ENCODE data around the gene KCNA2. TPM values are rescaled to one million over a fixed set of nuclear protein-coding genes. Genes with fewer than 3 reads are reported as not detected.

The KCNA2 gene
- total and polyA plus RNA-seq, 2 of the 13 experiments (the other 11 are each of a cell fraction or from before 2014, with no cell fraction given): not detected

GRCh38 chr1:110565565-110565964 lies 40.6 kb downstream of the KCNA2 start (continued):
- TF ChIP-seq CCAR2 (optimal IDR thresholded peaks at IDR 0.05; ENCODE audit: low read depth, low read length): no peak
- TF ChIP-seq, protein P1, sequence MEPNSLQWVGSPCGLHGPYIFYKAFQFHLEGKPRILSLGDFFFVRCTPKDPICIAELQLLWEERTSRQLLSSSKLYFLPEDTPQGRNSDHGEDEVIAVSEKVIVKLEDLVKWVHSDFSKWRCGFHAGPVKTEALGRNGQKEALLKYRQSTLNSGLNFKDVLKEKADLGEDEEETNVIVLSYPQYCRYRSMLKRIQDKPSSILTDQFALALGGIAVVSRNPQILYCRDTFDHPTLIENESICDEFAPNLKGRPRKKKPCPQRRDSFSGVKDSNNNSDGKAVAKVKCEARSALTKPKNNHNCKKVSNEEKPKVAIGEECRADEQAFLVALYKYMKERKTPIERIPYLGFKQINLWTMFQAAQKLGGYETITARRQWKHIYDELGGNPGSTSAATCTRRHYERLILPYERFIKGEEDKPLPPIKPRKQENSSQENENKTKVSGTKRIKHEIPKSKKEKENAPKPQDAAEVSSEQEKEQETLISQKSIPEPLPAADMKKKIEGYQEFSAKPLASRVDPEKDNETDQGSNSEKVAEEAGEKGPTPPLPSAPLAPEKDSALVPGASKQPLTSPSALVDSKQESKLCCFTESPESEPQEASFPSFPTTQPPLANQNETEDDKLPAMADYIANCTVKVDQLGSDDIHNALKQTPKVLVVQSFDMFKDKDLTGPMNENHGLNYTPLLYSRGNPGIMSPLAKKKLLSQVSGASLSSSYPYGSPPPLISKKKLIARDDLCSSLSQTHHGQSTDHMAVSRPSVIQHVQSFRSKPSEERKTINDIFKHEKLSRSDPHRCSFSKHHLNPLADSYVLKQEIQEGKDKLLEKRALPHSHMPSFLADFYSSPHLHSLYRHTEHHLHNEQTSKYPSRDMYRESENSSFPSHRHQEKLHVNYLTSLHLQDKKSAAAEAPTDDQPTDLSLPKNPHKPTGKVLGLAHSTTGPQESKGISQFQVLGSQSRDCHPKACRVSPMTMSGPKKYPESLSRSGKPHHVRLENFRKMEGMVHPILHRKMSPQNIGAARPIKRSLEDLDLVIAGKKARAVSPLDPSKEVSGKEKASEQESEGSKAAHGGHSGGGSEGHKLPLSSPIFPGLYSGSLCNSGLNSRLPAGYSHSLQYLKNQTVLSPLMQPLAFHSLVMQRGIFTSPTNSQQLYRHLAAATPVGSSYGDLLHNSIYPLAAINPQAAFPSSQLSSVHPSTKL (CRISPR knock-in tag; IDR thresholded peaks at IDR 0.05): no peak
- TF ChIP-seq, protein P2, sequence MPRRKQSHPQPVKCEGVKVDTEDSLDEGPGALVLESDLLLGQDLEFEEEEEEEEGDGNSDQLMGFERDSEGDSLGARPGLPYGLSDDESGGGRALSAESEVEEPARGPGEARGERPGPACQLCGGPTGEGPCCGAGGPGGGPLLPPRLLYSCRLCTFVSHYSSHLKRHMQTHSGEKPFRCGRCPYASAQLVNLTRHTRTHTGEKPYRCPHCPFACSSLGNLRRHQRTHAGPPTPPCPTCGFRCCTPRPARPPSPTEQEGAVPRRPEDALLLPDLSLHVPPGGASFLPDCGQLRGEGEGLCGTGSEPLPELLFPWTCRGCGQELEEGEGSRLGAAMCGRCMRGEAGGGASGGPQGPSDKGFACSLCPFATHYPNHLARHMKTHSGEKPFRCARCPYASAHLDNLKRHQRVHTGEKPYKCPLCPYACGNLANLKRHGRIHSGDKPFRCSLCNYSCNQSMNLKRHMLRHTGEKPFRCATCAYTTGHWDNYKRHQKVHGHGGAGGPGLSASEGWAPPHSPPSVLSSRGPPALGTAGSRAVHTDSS (CRISPR knock-in tag; conservative IDR thresholded peaks at IDR 0.05): no peak
- no peak for TF ChIP-seq LCORL (IDR thresholded peaks at IDR 0.05)
- TF ChIP-seq LCORL (CRISPR knock-in tag; IDR thresholded peaks at IDR 0.05): no peak
- TF ChIP-seq TBX2 (CRISPR knock-in tag; IDR thresholded peaks at IDR 0.05; ENCODE audit: borderline replicate concordance): no peak
- TF ChIP-seq, protein P3, sequence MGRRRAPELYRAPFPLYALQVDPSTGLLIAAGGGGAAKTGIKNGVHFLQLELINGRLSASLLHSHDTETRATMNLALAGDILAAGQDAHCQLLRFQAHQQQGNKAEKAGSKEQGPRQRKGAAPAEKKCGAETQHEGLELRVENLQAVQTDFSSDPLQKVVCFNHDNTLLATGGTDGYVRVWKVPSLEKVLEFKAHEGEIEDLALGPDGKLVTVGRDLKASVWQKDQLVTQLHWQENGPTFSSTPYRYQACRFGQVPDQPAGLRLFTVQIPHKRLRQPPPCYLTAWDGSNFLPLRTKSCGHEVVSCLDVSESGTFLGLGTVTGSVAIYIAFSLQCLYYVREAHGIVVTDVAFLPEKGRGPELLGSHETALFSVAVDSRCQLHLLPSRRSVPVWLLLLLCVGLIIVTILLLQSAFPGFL (CRISPR knock-in tag; IDR thresholded peaks at IDR 0.05): no peak
